Brain microvascular endothelial cell (primary cell): ENCODE results near the gene FXYD3.

Experiments
- DNase-seq: peaks from one replicate; pipeline ENCODE4 v3.0.0-alpha.2; 2020
- H3K27ac ChIP-seq: fragments of 250-450 bp; sonication (Bioruptor Pico); 2 replicates; pipeline ENCODE4 v1.5.1; 2020; ENCODE audit warnings: mild to moderate bottlenecking, moderate library complexity
- H3K27me3 ChIP-seq: fragments of 250-450 bp; sonication (Bioruptor Pico); replicated peaks from 2 replicates; pipeline ENCODE4 v1.5.1; 2020; ENCODE audit warnings: mild to moderate bottlenecking
- H3K36me3 ChIP-seq: fragments of 250-450 bp; sonication (Bioruptor Pico); replicated peaks from 2 replicates; pipeline ENCODE4 v1.5.1; 2020; ENCODE audit warnings: mild to moderate bottlenecking
- H3K4me3 ChIP-seq: 2 replicates; pipeline ENCODE4 v1.5.1; 2011; ENCODE audit warnings: low read depth, mild to moderate bottlenecking, control low read depth, low read length, moderate library complexity
- in situ Hi-C: cut with HindIII; loops from 2 replicates; pipeline ENCODE4 v1.10.0; 2017; ENCODE audit warnings: low sequenced_read_pairs, low pct_ligation_motif_present
- TF ChIP-seq, protein P1 (sequence below): IDR thresholded peaks from 2 replicates; pipeline ENCODE4 v1.5.1; 2011; ENCODE audit warnings: low read depth, mild to moderate bottlenecking, moderate library complexity, low read length, control low read depth, inconsistent platforms; ENCODE audit errors: missing control alignments

Gene FXYD3

DNA sequence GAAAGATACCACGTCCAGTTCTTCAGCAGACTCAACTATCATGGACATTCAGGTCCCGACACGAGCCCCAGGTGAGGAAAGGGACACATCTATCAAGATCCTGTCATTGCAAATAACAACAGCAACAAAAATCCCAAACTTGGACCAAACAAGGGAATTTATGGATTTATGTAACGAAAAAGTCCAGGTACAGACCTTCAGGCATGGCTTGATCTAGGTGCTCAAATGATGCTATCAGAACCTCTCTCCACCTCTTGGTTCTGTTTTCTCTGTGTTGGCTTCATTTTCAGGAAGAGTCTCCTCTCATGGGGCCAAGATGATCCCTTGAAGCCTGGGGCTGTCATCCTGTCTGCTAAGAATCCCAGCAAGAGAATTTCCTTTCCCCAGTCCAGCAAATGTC is 41.8 kb downstream of the FXYD3 start:
- no peak overlapping the region for H3K27ac ChIP-seq
- H3K27me3 ChIP-seq: no peaks in the 10 kb centered on the region
- H3K36me3 ChIP-seq: peaks cover 26% of the 10 kb centered on the region
- no peak for DNase-seq
- TF ChIP-seq, protein P1, sequence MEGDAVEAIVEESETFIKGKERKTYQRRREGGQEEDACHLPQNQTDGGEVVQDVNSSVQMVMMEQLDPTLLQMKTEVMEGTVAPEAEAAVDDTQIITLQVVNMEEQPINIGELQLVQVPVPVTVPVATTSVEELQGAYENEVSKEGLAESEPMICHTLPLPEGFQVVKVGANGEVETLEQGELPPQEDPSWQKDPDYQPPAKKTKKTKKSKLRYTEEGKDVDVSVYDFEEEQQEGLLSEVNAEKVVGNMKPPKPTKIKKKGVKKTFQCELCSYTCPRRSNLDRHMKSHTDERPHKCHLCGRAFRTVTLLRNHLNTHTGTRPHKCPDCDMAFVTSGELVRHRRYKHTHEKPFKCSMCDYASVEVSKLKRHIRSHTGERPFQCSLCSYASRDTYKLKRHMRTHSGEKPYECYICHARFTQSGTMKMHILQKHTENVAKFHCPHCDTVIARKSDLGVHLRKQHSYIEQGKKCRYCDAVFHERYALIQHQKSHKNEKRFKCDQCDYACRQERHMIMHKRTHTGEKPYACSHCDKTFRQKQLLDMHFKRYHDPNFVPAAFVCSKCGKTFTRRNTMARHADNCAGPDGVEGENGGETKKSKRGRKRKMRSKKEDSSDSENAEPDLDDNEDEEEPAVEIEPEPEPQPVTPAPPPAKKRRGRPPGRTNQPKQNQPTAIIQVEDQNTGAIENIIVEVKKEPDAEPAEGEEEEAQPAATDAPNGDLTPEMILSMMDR: no peak
- H3K4me3 ChIP-seq: no peak overlapping the region
- in situ Hi-C loops: no loop called here

DNA sequence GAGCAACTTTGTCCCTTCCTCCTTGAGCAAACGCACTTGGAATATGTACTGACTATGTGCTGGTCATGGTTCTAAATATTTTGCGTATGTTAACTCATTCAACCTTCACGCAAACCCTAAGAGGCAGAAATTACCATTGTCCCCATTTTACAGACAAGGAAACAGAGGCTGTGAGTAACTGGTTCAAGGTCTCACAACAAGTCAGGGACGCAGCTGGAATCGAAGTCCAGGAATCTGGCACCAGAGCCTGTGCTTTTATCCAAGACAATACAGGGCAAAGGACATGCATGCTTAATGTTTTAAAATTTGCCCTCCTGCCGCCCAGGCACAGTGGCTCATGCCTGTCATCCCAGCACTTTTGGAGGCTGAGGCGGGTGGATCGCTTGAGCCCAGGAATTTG is 44.0 kb downstream of the FXYD3 start:
- Histone ChIP-seq H3K4me3 (no peak overlapping the region), H3K27ac (no peak overlapping the region), H3K27me3 (no peaks in the 10 kb centered on the region), H3K36me3 (peaks cover 46% of the 10 kb centered on the region)
- no peak for DNase-seq
- in situ Hi-C loops: no loop called here
- TF ChIP-seq, protein P1: no peak

DNA sequence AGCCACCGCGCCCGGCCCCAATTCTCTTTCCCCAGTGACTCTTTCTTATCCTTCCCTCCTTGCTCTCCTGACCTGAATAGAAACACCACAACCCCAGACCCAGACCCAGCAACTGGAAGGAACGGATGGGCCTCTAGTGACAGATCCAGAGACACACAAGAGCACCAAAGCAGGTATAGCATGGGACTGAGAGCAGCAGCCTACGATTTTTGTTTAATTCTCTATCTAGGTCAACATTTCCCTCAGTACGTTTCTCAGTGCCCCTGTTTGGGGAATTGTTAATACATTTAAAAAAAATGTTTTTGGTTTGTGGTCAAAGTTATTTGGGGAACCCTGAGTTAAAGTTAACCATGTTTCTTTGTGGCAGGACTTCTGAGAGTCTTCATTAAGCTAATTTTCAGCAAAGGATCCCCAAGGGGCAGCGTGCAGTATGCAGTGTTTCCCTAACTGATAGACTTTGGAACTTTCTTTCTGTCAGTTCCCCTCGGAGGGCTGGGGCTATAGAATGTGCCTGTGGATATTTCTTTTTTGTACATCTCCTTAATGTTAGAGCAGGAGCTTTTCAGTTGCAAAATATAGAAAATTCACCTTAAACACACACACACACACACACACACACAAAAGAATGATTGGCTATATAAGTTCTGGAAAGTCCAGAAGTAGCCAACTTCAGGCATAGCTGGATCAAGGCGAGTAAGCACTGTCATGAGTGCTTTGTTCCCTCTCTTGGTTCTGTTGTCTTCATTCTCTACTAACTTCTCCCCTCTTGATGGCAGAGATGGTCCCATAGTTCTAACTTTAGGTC is 45.2 kb downstream of the FXYD3 start:
- H3K4me3 ChIP-seq: no peak overlapping the region
- in situ Hi-C loops: no loop called here
- DNase-seq: no peak
- TF ChIP-seq, protein P1: no peak
- peaks cover 58% of the 10 kb centered on the region for H3K36me3 ChIP-seq
- no peaks in the 10 kb centered on the region for H3K27me3 ChIP-seq
- no peak overlapping the region for H3K27ac ChIP-seq

DNA sequence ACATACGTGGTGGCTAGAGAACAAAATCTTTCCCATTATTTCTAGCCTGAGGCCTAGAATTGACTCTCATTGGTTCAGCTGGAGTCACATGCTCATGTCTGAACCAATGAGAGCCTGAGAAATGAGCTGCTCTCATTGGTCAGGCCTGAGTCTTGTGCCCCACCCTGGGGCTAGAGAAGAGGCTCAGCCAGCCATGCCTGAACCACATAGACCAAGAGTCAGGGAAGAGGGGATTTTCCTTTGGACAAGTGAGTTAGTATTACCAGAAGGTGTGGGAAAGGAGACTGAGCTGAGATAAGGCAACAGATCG is 45.8 kb downstream of the FXYD3 start:
- H3K27ac ChIP-seq: no peak overlapping the region
- no peak overlapping the region for H3K4me3 ChIP-seq
- in situ Hi-C loops: no loop called here
- no peaks in the 10 kb centered on the region for H3K27me3 ChIP-seq
- no peak for DNase-seq
- TF ChIP-seq, protein P1: no peak
- peaks cover 63% of the 10 kb centered on the region for H3K36me3 ChIP-seq

DNA sequence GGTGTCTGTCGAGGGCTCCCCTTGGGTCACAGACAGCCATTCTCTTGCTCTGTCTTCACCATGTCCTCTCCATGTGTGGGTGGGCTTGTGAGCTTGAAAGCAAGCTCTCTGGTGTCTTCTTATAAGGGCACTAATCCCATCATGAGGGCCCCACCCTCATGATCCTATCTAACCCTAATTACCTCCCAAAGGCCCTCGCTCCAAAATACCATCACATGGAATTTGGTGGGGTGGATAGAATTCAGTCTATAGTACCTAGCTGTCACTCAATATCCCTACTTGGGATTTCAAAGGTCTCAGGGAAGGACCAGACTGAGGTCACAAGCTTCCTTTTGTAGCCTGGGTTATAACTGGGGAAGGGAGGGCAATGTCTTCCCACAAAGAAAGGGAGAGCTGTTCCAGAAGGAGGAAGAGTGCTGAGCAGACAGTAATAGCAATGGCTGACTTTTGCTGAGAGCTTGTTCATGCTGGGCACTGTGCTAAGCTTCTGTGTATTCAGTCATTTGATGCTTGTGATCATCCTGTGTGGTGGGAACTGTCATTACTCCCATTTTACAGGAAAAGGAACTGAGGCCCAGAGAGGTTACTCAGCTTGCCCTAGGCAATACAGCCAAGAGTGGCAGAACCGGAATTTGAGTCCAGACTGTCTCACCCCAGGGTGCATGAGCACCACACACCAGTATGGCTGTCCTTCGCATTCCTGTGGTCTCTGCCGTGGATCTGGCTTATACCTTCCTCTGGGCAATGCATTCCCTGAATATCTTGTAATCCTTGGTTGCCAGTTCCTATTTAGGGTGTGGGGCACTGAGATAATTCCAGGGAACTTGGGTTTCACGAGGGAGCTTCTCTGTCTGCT is 47.1 kb downstream of the FXYD3 start:
- no peak for DNase-seq
- no peak overlapping the region for H3K4me3 ChIP-seq
- peaks cover 68% of the 10 kb centered on the region for H3K36me3 ChIP-seq
- in situ Hi-C loops: no loop called here
- TF ChIP-seq, protein P1: no peak
- no peak overlapping the region for H3K27ac ChIP-seq
- H3K27me3 ChIP-seq: no peaks in the 10 kb centered on the region
